HG03060 (cell line): ENCODE data around the gene IFITM1.
"Not testable (repeated sequence)": the region's sequence is repeated elsewhere in the genome, so short reads cannot be mapped to it uniquely, and the experiment has no call there.

Source experiments
- ATAC-seq: cut with Tn5 transposase; IDR thresholded peaks from one replicate; pipeline ENCODE4 v1.9.1; 2021; ENCODE audit warnings: low read depth, moderate number of reproducible peaks; ENCODE audit not compliant: unreplicated experiment

IFITM1 gene

GRCh38 chr11:360326-361280 is 46.8 kb downstream of the IFITM1 start:
- no peak for ATAC-seq

DNA sequence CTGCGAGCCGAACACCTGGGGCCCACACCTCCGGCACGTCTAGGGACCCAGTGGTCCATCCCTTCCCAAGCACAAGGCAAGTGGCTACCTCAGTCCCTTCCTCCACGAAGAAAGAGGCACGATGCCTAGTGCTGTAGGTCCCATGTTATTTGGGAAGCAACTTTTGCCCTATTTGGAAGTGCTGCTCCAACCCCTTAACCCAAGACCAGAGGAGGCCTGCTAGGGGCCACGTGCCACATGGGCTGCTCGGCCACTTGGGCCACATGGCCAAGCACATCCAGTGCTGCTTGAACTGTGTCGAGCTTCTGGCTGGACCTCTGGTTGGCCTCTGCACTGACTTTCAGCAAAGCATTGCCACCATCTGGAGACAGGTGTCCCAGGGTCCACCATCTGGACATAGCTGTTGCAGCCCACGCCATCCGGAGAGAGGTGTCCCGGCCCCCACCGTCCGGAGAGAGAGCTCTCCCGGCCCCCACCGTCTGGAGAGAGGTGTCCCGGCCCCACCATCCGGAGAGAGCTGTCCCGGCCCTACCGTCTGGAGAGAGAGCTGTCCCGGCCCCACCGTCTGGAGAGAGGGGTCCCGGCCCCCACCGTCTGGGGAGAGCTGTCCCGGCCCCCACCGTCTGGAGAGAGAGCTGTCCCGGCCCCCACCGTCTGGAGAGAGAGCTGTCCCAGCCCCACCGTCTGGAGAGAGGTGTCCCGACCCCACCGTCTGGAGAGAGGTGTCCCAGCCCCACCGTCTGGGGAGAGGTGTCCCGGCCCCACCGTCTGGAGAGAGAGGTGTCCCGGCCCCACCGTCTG is 49.0 kb downstream of the IFITM1 start:
- ATAC-seq, result no peak

- not testable (repeated sequence) for ATAC-seq
Measured at GRCh38 chr11:363443-363805, 49.6 kb downstream of the IFITM1 start.

DNA sequence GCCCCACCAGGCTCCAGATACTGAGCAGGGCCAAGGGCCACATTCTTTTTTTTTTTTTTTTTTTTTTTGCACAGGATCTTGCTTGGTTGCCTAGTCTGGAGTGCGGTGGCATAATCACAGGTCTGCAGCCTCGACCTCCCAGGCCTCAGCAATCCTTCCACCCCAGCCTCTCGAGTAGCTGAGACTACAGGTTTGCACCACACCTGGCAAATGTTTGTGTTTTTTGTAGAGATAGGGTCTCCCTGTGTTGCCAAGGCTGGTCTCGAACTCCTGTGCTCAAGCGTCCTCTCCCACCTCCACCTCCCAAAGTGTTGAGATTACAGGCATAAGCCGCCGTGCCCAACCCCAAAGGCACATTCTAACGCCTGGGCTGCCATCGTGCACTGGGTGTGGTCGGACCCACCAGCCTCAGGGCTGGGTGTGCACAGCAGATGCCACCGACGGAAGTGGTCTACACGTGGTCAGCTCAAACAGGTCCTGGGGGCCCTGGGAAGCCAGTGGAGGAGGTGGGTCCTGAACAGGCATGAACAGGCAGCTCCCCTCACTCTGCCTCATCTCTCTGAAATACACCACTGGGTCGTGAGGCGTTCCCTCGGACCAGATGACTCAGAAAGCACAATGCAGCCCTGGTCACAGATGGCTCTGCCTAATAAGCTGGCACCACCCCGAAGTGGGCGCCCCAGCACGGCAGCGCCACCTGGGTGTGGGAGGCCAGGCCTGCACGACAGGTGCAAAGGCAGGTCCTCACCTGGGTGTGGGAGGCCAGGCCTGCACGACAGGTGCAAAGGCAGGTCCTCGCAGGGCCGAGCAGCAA is 50.3 kb downstream of the IFITM1 start:
- ATAC-seq, result no peak
